T-helper 1 cell treated with Interleukin-12 subunit alpha and Interleukin-12 subunit beta and Interleukin-4 antibody, amounts not matched to agents 30 μg/mL and 1 μg/mL, for 36 hours (primary cell): ENCODE results near the gene EID1.
"Not testable (repeated sequence)": the region's sequence is repeated elsewhere in the genome, so short reads cannot be mapped to it uniquely, and the experiment has no call there.

ENCODE experiments used
- H3K27ac Mint-ChIP-seq: one replicate; pipeline ENCODE4 v1.8.0; 2021; ENCODE audit warnings: mild to moderate bottlenecking, mixed read lengths
- H3K27me3 Mint-ChIP-seq: one replicate; pipeline ENCODE4 v1.8.0; 2021; ENCODE audit warnings: low read depth, mixed read lengths
- H3K36me3 Mint-ChIP-seq: one replicate; pipeline ENCODE4 v1.8.0; 2021; ENCODE audit warnings: low read depth, mixed read lengths
- H3K4me1 Mint-ChIP-seq: one replicate; pipeline ENCODE4 v1.8.0; 2021; ENCODE audit warnings: low read depth, mixed read lengths
- H3K4me3 Mint-ChIP-seq: one replicate; pipeline ENCODE4 v1.8.0; 2021; ENCODE audit warnings: mild to moderate bottlenecking, moderate library complexity, mixed read lengths
- H3K9me3 Mint-ChIP-seq: one replicate; pipeline ENCODE4 v1.8.0; 2021; ENCODE audit warnings: mixed read lengths

Gene EID1

DNA sequence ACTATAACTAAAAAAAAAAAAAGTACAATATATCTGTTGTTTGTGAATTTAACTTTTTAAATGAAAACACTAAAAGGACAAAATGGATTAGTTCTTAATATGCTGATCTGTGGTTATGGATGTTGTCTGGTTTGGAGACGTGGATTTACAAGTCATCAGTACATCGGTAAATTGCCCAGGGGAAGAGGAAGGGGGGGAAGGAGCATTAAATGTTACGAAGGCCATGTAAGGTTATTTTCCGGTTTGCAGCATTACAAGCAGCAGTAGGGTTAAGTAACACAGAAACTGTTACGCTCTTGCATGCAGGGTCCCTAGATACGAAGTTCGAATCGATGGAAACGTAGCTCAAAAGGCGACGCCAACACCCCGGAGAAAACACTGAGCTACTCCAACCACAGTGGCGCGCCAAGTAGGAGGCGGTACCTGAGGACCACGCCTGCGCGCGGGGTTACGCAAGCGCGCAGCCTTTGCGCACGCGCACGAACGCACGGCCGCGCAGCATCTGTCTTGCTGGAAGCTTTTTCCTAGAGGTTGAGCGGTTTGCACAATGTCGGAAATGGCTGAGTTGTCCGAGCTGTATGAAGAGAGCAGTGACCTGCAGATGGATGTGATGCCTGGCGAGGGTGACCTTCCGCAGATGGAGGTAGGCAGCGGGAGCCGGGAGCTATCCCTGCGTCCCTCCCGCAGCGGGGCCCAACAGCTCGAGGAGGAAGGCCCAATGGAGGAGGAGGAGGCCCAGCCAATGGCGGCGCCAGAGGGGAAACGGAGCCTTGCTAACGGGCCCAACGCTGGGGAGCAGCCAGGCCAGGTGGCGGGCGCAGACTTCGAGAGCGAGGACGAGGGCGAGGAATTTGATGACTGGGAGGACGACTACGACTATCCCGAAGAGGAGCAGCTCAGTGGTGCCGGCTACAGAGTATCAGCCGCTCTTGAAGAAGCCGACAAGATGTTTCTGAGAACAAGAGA, at the start of gene EID1:
Gene EID1 (plus strand): TSS at position 505 of the 966 bp plus-strand sequence. CDS start 43 bp downstream, at position 548.
- Mint-ChIP-seq H3K36me3 (peaks cover 15% of the 10 kb centered on the region), H3K27ac (peak within 1 kb of the TSS; percentile 99), H3K4me3 (peak within 1 kb of the TSS; percentile 99), H3K4me1 (peaks cover 33% of the 10 kb centered on the region), H3K27me3 (no peaks in the 10 kb centered on the region), H3K9me3 (no peaks in the 10 kb centered on the region)

GRCh38 chr15:48828471-48828870, 49.5 kb upstream of the EID1 start:
- H3K4me3 Mint-ChIP-seq = no peak overlapping the region
- peaks cover 4% of the 10 kb centered on the region for H3K36me3 Mint-ChIP-seq
- no peak overlapping the region for H3K27ac Mint-ChIP-seq
- no peaks in the 10 kb centered on the region for H3K4me1 Mint-ChIP-seq
- peaks cover 5% of the 10 kb centered on the region for H3K27me3 Mint-ChIP-seq
- H3K9me3 Mint-ChIP-seq = peaks cover 9% of the 10 kb centered on the region

GRCh38 chr15:48828906-48829305, 49.0 kb upstream of the EID1 start:
- Mint-ChIP-seq H3K27me3 (peaks cover 3% of the 10 kb centered on the region), H3K27ac (no peak overlapping the region), H3K4me1 (no peaks in the 10 kb centered on the region), H3K36me3 (peaks cover 5% of the 10 kb centered on the region), H3K4me3 (no peak overlapping the region), H3K9me3 (peaks cover 14% of the 10 kb centered on the region)

- Mint-ChIP-seq H3K4me1 (no peaks in the 10 kb centered on the region), H3K9me3 (peaks cover 16% of the 10 kb centered on the region), H3K27ac (no peak overlapping the region), H3K4me3 (no peak overlapping the region), H3K36me3 (peaks cover 6% of the 10 kb centered on the region), H3K27me3 (peaks cover 3% of the 10 kb centered on the region)
These were observed 45.3 kb upstream of the EID1 start for GRCh38 chr15:48832648-48833047.

GRCh38 chr15:48833526-48834239, 44.3 kb upstream of the EID1 start:
- Mint-ChIP-seq H3K9me3 (peaks cover 16% of the 10 kb centered on the region), H3K4me1 (no peaks in the 10 kb centered on the region), H3K36me3 (peaks cover 6% of the 10 kb centered on the region), H3K27ac (no peak overlapping the region), H3K27me3 (peaks cover 3% of the 10 kb centered on the region), H3K4me3 (no peak overlapping the region)

GRCh38 chr15:48834756-48835155, 43.2 kb upstream of the EID1 start:
- no peak overlapping the region for H3K27ac Mint-ChIP-seq
- peaks cover 6% of the 10 kb centered on the region for H3K36me3 Mint-ChIP-seq
- H3K4me3 Mint-ChIP-seq = no peak overlapping the region
- peaks cover 16% of the 10 kb centered on the region for H3K9me3 Mint-ChIP-seq
- no peaks in the 10 kb centered on the region for H3K4me1 Mint-ChIP-seq
- H3K27me3 Mint-ChIP-seq = peaks cover 3% of the 10 kb centered on the region

- no peak overlapping the region for H3K4me3 Mint-ChIP-seq
- no peaks in the 10 kb centered on the region for H3K27me3 Mint-ChIP-seq
- no peaks in the 10 kb centered on the region for H3K9me3 Mint-ChIP-seq
- H3K27ac Mint-ChIP-seq = no peak overlapping the region
- no peaks in the 10 kb centered on the region for H3K4me1 Mint-ChIP-seq
- H3K36me3 Mint-ChIP-seq = no peaks in the 10 kb centered on the region
These were observed 35.4 kb upstream of the EID1 start for GRCh38 chr15:48842501-48842900.

GRCh38 chr15:48845123-48845522, 32.8 kb upstream of the EID1 start:
- H3K27ac Mint-ChIP-seq = no peak overlapping the region
- H3K9me3 Mint-ChIP-seq = no peaks in the 10 kb centered on the region
- no peaks in the 10 kb centered on the region for H3K36me3 Mint-ChIP-seq
- H3K4me3 Mint-ChIP-seq = no peak overlapping the region
- H3K4me1 Mint-ChIP-seq = no peaks in the 10 kb centered on the region
- peaks cover 4% of the 10 kb centered on the region for H3K27me3 Mint-ChIP-seq

GRCh38 chr15:48850648-48851047, 27.3 kb upstream of the EID1 start:
- Mint-ChIP-seq H3K4me3 (no peak overlapping the region), H3K4me1 (no peaks in the 10 kb centered on the region), H3K27ac (no peak overlapping the region), H3K27me3 (peaks cover 13% of the 10 kb centered on the region), H3K36me3 (no peaks in the 10 kb centered on the region), H3K9me3 (no peaks in the 10 kb centered on the region)

DNA sequence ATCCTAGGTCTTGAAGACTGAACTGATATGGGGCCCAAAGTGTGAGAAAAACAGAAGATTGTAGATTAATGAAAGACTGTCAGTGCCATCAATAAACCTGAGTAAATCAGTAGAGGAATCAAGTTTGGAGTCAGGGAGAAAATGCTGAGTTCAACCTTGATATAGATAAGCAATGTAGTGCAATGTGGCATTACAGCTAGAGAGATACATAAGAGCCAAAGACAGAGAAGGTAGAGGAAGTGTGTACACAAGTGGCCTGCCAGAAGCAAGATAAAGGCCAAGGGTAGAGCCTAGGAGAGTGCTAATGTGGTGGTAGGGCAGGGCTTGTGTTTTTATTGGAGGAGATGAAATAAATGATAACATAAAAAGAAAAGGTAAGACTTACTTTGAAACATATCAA, 26.0 kb upstream of the EID1 start:
- Mint-ChIP-seq H3K27me3 (peaks cover 13% of the 10 kb centered on the region), H3K36me3 (no peaks in the 10 kb centered on the region), H3K27ac (no peak overlapping the region), H3K4me3 (no peak overlapping the region), H3K4me1 (no peaks in the 10 kb centered on the region), H3K9me3 (no peaks in the 10 kb centered on the region)

- H3K9me3 Mint-ChIP-seq, H3K4me1 Mint-ChIP-seq, H3K27ac Mint-ChIP-seq, H3K27me3 Mint-ChIP-seq, H3K4me3 Mint-ChIP-seq, H3K36me3 Mint-ChIP-seq: not testable (repeated sequence)
These were observed 23.5 kb upstream of the EID1 start for GRCh38 chr15:48854434-48854833.

DNA sequence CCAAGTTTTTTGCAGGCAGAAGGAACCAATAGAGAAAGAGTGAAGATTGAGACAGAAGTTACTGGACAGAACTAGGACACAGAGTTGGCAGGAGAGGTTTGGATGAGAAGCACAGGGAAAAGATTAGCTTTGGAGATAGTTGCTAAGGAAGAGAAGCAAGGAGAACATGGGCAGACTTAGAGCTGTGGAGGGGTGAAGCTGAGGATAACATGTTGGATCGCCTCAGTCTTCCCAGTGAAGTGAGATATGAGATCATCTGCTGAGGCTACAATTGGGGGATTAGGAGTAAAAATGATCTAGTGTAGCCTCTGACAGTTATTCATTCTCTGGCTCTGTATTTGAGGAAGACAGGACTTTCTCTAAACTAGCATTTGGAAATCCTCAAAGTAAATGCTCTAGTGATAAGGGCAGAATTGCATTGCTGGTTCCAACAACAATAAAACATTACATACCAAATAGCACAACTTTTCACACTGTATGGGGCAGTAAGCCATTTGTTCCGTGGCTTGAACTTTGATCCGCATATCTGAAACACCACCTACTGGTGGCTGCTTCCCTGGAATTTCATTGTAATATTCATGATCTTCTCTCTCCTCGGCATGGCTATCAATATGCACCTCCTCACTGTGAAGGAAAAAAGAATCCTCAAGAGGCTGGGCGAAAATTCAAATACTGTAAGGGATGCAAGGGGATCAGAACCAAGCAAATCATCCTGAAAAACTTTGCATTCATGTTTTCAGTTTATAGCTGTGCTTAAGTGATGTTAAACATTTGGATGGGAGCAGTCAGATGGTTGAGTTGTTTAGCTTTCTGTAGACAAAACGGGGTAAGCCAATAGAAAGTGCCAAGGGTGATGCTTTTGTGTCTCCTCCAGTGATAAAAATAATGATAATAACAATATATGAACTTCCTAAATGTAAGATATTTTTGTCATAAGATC, 22.2 kb upstream of the EID1 start:
- Mint-ChIP-seq H3K4me1 (peaks cover 3% of the 10 kb centered on the region), H3K9me3 (no peaks in the 10 kb centered on the region), H3K36me3 (no peaks in the 10 kb centered on the region), H3K27ac (no peak overlapping the region), H3K27me3 (peaks cover 6% of the 10 kb centered on the region), H3K4me3 (no peak overlapping the region)

GRCh38 chr15:48856942-48857341, 21.0 kb upstream of the EID1 start:
- Mint-ChIP-seq H3K27ac (no peak overlapping the region), H3K4me1 (peaks cover 5% of the 10 kb centered on the region), H3K4me3 (no peak overlapping the region), H3K9me3 (no peaks in the 10 kb centered on the region), H3K27me3 (peaks cover 5% of the 10 kb centered on the region), H3K36me3 (no peaks in the 10 kb centered on the region)

- Mint-ChIP-seq H3K36me3 (no peaks in the 10 kb centered on the region), H3K4me3 (no peak overlapping the region), H3K4me1 (peaks cover 13% of the 10 kb centered on the region), H3K9me3 (no peaks in the 10 kb centered on the region), H3K27ac (no peak overlapping the region), H3K27me3 (peaks cover 5% of the 10 kb centered on the region)
These were observed 19.5 kb upstream of the EID1 start for GRCh38 chr15:48858401-48858800.
